SK-N-SH treated with all-trans-retinoic acid at 6 μM for 48 hours (cell line): ENCODE data around the gene SNX15.

Experiments used
- ATAC-seq: fragments of 200-7000 bp; cut with Tn5 transposase; 3 replicates; pipeline ENCODE4 v1.9.1; 2020; ENCODE audit warnings: mild to moderate bottlenecking, moderate library complexity
- ARNTL ChIP-seq: fragments of 450-650 bp; formaldehyde crosslinking; IDR thresholded peaks from 2 replicates; pipeline ENCODE4 v1.5.0; 2020; ENCODE audit warnings: low read depth, mild to moderate bottlenecking, moderate library complexity, borderline replicate concordance
- BACH2 ChIP-seq: fragments of 250-450 bp; sonication (Bioruptor Pico); IDR thresholded peaks from 2 replicates; pipeline ENCODE4 v1.9.0; 2021; ENCODE audit warnings: mild to moderate bottlenecking, borderline replicate concordance
- GLIS3 ChIP-seq: fragments of 250-450 bp; sonication (Bioruptor Pico); IDR thresholded peaks from 2 replicates; pipeline ENCODE4 v1.5.0; 2020; ENCODE audit warnings: mild to moderate bottlenecking, moderate library complexity
- ISL1 ChIP-seq: fragments of 250-450 bp; sonication (Bioruptor Pico); IDR thresholded peaks from 2 replicates; pipeline ENCODE4 v2.1.2; 2022; ENCODE audit warnings: mild to moderate bottlenecking, moderate library complexity
- OSR1 ChIP-seq: fragments of 250-450 bp; sonication (Bioruptor Pico); IDR thresholded peaks from 2 replicates; pipeline ENCODE4 v1.8.0; 2022; ENCODE audit warnings: moderate library complexity, mild to moderate bottlenecking, inconsistent platforms
- PPARA ChIP-seq: fragments of 250-450 bp; sonication (Bioruptor Pico); IDR thresholded peaks from 2 replicates; pipeline ENCODE4 v1.5.0; 2020; ENCODE audit warnings: mild to moderate bottlenecking, borderline replicate concordance
- RARB ChIP-seq: fragments of 250-450 bp; sonication (Bioruptor Pico); IDR thresholded peaks from 2 replicates; pipeline ENCODE4 v1.8.0; 2021; ENCODE audit warnings: mild to moderate bottlenecking, moderate library complexity
- TCF4 ChIP-seq: fragments of 250-450 bp; sonication (Bioruptor Pico); IDR thresholded peaks from 2 replicates; pipeline ENCODE4 v1.8.0; 2021; ENCODE audit warnings: mild to moderate bottlenecking, moderate library complexity, borderline replicate concordance
- ZFP3 ChIP-seq: fragments of 250-450 bp; sonication (Bioruptor Pico); IDR thresholded peaks from 2 replicates; pipeline ENCODE4 v1.5.0; 2020; ENCODE audit warnings: mild to moderate bottlenecking, moderate library complexity
- ZNF8 ChIP-seq: fragments of 450-650 bp; formaldehyde crosslinking; IDR thresholded peaks from 2 replicates; pipeline ENCODE4 v1.5.0; 2020; ENCODE audit warnings: mild to moderate bottlenecking, moderate library complexity
- TF ChIP-seq, protein P1 (sequence below): fragments of 250-450 bp; sonication (Bioruptor Pico); IDR thresholded peaks from 2 replicates; pipeline ENCODE4 v1.8.0; 2021; ENCODE audit warnings: low read depth, mild to moderate bottlenecking, moderate library complexity, borderline replicate concordance
- TF ChIP-seq, protein P2 (sequence below): fragments of 250-450 bp; sonication (Bioruptor Pico); IDR thresholded peaks from 2 replicates; pipeline ENCODE4 v1.8.0; 2020; ENCODE audit warnings: mild to moderate bottlenecking, moderate library complexity, borderline replicate concordance
- TF ChIP-seq, protein P3 (sequence below): fragments of 250-450 bp; sonication (Bioruptor Pico); IDR thresholded peaks from 2 replicates; pipeline ENCODE4 v1.5.1; 2021; ENCODE audit warnings: mild to moderate bottlenecking, moderate library complexity
- TF ChIP-seq, protein P4 (sequence below): fragments of 250-450 bp; sonication (Bioruptor Pico); IDR thresholded peaks from 2 replicates; pipeline ENCODE4 v1.5.1; 2020; ENCODE audit warnings: low read depth, mild to moderate bottlenecking, moderate library complexity
- TF ChIP-seq, protein P5 (sequence below): fragments of 250-450 bp; sonication (Bioruptor Pico); IDR thresholded peaks from 2 replicates; pipeline ENCODE4 v1.5.0; 2020; ENCODE audit warnings: mild to moderate bottlenecking, moderate library complexity

The SNX15 gene

DNA sequence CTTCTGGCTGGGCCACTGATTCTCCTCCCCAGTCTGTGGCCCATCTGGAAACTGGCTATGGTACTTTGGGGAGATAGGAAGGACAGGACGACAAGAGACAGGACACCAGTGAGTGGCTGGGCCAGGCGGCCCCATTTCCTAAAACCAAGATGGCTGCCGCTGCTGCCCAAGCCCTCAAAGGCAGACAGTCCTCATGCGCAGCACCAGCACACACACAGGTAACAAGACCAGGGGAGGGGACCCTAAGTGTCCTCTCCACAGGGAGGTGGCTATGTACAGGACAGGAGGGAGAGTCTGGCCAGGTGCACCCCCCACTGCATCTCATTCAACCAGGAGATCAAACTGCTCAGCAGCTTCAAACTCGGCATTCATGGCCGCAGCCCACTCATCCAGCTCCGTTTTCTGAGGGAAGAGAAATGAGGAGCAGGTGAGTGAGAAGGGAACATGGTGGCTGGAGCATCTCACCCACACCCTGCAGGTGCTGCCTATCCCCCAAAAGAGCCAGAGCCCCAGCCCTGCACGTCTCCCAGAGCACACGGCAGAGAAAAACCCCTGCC lies 51.6 kb downstream of the SNX15 start (continued):
- TF ChIP-seq, protein P1, sequence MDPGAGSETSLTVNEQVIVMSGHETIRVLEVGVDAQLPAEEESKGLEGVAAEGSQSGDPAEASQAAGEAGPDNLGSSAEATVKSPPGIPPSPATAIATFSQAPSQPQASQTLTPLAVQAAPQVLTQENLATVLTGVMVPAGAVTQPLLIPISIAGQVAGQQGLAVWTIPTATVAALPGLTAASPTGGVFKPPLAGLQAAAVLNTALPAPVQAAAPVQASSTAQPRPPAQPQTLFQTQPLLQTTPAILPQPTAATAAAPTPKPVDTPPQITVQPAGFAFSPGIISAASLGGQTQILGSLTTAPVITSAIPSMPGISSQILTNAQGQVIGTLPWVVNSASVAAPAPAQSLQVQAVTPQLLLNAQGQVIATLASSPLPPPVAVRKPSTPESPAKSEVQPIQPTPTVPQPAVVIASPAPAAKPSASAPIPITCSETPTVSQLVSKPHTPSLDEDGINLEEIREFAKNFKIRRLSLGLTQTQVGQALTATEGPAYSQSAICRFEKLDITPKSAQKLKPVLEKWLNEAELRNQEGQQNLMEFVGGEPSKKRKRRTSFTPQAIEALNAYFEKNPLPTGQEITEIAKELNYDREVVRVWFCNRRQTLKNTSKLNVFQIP (CRISPR knock-in tag) = no peak
- TF ChIP-seq, protein P2, sequence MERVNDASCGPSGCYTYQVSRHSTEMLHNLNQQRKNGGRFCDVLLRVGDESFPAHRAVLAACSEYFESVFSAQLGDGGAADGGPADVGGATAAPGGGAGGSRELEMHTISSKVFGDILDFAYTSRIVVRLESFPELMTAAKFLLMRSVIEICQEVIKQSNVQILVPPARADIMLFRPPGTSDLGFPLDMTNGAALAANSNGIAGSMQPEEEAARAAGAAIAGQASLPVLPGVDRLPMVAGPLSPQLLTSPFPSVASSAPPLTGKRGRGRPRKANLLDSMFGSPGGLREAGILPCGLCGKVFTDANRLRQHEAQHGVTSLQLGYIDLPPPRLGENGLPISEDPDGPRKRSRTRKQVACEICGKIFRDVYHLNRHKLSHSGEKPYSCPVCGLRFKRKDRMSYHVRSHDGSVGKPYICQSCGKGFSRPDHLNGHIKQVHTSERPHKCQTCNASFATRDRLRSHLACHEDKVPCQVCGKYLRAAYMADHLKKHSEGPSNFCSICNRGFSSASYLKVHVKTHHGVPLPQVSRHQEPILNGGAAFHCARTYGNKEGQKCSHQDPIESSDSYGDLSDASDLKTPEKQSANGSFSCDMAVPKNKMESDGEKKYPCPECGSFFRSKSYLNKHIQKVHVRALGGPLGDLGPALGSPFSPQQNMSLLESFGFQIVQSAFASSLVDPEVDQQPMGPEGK = no peak
- TF ChIP-seq, protein P3, sequence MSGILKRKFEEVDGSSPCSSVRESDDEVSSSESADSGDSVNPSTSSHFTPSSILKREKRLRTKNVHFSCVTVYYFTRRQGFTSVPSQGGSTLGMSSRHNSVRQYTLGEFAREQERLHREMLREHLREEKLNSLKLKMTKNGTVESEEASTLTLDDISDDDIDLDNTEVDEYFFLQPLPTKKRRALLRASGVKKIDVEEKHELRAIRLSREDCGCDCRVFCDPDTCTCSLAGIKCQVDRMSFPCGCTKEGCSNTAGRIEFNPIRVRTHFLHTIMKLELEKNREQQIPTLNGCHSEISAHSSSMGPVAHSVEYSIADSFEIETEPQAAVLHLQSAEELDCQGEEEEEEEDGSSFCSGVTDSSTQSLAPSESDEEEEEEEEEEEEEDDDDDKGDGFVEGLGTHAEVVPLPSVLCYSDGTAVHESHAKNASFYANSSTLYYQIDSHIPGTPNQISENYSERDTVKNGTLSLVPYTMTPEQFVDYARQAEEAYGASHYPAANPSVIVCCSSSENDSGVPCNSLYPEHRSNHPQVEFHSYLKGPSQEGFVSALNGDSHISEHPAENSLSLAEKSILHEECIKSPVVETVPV (CRISPR knock-in tag) = no peak
- TF ChIP-seq TCF4 (CRISPR knock-in tag) (no peak), ZNF8 (CRISPR knock-in tag) (no peak), RARB (CRISPR knock-in tag) (no peak)

DNA sequence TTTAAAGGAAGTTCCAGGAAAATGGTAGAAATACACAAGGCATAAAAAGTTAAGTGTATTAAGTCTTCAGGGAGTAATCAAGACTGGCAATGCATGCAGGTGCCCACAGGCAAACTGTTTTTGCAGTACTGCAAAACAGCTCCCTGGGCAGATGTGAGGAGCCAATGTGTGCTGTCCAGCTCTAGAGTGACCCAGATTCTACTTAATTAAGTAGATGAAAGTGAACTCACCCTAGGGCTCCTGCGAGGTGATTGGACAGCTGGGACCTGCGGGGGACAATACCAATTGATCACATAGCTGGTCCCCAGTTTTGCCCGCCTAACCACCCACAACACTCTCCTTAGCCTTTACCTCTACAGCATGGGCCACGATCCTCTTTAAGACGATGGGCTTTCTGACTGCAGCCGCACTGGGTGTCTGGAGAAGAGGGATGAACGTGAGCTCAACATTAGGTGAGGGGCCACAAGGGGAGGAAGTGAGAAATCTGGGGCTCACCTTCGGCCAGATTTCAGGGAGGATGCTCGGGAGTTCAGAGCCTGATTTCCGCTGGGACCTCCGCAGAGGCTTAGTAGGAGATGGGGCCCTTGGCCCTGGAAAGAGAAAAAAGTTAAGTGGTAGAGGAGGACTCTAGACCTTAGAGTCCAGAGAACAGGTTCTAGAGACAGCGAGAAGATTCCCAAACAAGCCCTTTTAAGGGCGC lies 56.0 kb downstream of the SNX15 start:
- TF ChIP-seq ARNTL (CRISPR knock-in tag) (no peak), GLIS3 (CRISPR knock-in tag) (no peak), PPARA (CRISPR knock-in tag) (no peak)
- TF ChIP-seq, protein P3 (CRISPR knock-in tag) = no peak
- ATAC-seq = no peak; the same call in 1 of the 3 replicates

DNA sequence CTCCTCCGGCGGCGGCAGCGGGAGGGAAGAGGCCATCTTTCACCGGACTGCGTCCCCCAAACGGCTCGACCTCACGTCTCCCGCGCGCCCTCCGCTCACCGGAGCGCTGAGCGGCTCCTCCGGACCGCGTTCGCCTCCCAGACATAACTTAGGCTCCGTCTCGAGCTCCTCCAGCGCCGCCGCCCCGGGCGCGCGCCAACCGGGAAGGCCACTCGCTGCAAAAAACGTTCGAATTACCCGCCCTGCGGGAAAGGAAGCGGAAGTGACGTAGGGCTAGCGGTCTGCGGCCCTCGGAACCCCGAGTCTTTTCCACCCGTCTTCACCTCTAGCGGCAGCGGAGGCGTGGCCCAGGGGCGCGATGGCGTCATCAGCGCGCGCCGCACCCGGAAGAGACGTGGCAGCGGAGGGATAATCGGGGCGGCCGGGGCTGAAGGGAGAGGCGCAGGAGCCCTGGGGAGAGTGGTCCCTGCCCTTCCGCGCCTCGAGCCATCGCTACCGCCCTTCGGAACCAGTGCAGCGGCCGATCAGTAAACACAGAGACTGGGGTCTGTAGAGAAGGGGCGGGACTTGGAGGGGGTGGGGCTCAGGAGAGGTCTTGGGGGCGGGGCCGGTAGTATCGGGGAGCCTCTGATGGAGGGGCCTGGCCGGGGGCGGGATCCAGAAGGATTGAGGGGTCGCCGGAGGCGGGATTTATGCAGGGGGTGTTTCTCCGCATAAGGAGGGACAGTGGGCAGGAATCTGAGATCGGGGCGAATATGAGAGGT lies 56.8 kb downstream of the SNX15 start, which contains the start of the genes CDCA5 and ZFPL1:
Gene CDCA5, minus strand, starts transcription at position 207 of the 764 bp plus-strand sequence. Its CDS starts 62 bp downstream, at position 145.
Gene ZFPL1, plus strand, starts transcription at position 389 of the 764 bp plus-strand sequence. CDS start 477 bp downstream, outside the sequence.
- TF ChIP-seq GLIS3 (CRISPR knock-in tag) (no peak), ZFP3 (no peak), ISL1 (no peak), PPARA (CRISPR knock-in tag) (no peak), ZNF8 (CRISPR knock-in tag) (no peak), BACH2 (CRISPR knock-in tag) (no peak), RARB (CRISPR knock-in tag) (no peak), OSR1 (CRISPR knock-in tag) (no peak)
- TF ChIP-seq, protein P1 (CRISPR knock-in tag) = no peak
- TF ChIP-seq, protein P4, sequence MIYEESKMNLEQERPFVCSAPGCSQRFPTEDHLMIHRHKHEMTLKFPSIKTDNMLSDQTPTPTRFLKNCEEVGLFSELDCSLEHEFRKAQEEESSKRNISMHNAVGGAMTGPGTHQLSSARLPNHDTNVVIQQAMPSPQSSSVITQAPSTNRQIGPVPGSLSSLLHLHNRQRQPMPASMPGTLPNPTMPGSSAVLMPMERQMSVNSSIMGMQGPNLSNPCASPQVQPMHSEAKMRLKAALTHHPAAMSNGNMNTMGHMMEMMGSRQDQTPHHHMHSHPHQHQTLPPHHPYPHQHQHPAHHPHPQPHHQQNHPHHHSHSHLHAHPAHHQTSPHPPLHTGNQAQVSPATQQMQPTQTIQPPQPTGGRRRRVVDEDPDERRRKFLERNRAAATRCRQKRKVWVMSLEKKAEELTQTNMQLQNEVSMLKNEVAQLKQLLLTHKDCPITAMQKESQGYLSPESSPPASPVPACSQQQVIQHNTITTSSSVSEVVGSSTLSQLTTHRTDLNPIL (CRISPR knock-in tag) = no peak
- TF ChIP-seq, protein P2 = no peak
- TF ChIP-seq, protein P5, sequence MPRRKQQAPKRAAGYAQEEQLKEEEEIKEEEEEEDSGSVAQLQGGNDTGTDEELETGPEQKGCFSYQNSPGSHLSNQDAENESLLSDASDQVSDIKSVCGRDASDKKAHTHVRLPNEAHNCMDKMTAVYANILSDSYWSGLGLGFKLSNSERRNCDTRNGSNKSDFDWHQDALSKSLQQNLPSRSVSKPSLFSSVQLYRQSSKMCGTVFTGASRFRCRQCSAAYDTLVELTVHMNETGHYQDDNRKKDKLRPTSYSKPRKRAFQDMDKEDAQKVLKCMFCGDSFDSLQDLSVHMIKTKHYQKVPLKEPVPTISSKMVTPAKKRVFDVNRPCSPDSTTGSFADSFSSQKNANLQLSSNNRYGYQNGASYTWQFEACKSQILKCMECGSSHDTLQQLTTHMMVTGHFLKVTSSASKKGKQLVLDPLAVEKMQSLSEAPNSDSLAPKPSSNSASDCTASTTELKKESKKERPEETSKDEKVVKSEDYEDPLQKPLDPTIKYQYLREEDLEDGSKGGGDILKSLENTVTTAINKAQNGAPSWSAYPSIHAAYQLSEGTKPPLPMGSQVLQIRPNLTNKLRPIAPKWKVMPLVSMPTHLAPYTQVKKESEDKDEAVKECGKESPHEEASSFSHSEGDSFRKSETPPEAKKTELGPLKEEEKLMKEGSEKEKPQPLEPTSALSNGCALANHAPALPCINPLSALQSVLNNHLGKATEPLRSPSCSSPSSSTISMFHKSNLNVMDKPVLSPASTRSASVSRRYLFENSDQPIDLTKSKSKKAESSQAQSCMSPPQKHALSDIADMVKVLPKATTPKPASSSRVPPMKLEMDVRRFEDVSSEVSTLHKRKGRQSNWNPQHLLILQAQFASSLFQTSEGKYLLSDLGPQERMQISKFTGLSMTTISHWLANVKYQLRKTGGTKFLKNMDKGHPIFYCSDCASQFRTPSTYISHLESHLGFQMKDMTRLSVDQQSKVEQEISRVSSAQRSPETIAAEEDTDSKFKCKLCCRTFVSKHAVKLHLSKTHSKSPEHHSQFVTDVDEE (CRISPR knock-in tag) = no peak
- ATAC-seq = peak; percentile 88
